Endodermal cell (in vitro differentiated cells): ENCODE measurements around the gene ATP6AP1. TPM values are rescaled to one million over a fixed set of nuclear protein-coding genes. Genes with fewer than 3 reads are reported as not detected.

Experiments used
- DNase-seq: peaks from one replicate; pipeline ENCODE4 v3.0.0-alpha.2; 2017
- H3K27ac ChIP-seq: 2 replicates; pipeline ENCODE4 v1.5.1; 2013; ENCODE audit warnings: mild to moderate bottlenecking, low read depth, low read length, moderate library complexity
- H3K27me3 ChIP-seq: 2 replicates; pipeline ENCODE4 v1.6.1; 2013; ENCODE audit warnings: mild to moderate bottlenecking, low read length, moderate library complexity; ENCODE audit not compliant: insufficient read depth, control insufficient read depth, poor library complexity, severe bottlenecking
- H3K36me3 ChIP-seq: 2 replicates; pipeline ENCODE4 v1.7.0; 2013; ENCODE audit warnings: mild to moderate bottlenecking, low read length, moderate library complexity; ENCODE audit not compliant: control insufficient read depth, insufficient read depth
- H3K4me1 ChIP-seq: one replicate; pipeline ENCODE4 v1.7.0; 2013; ENCODE audit warnings: low read length; ENCODE audit not compliant: control insufficient read depth, insufficient read depth
- H3K4me3 ChIP-seq: 2 replicates; pipeline ENCODE4 v1.5.1; 2013; ENCODE audit warnings: mild to moderate bottlenecking, low read length, moderate library complexity
- H3K9ac ChIP-seq: 2 replicates; pipeline ENCODE4 v1.6.1; 2013; ENCODE audit warnings: mild to moderate bottlenecking, low read length, moderate library complexity; ENCODE audit not compliant: poor library complexity, severe bottlenecking; ENCODE audit errors: extremely low read depth
- H3K9me3 ChIP-seq: 2 replicates; pipeline ENCODE4 v1.6.1; 2013; ENCODE audit warnings: mild to moderate bottlenecking, low read length, moderate library complexity; ENCODE audit not compliant: control insufficient read depth
- H3K27ac Mint-ChIP-seq: 2 replicates; pipeline ENCODE4 v1.8.0; 2020; ENCODE audit warnings: mixed read lengths
- H3K27me3 Mint-ChIP-seq: 2 replicates; pipeline ENCODE4 v1.8.0; 2021; ENCODE audit warnings: mild to moderate bottlenecking, mixed read lengths; ENCODE audit not compliant: insufficient read depth
- H3K36me3 Mint-ChIP-seq: 2 replicates; pipeline ENCODE4 v1.8.0; 2020; ENCODE audit warnings: low read depth, mixed read lengths
- H3K4me1 Mint-ChIP-seq: 2 replicates; pipeline ENCODE4 v1.8.0; 2020; ENCODE audit warnings: mixed read lengths
- H3K4me3 Mint-ChIP-seq: 2 replicates; pipeline ENCODE4 v1.8.0; 2020; ENCODE audit warnings: mild to moderate bottlenecking, moderate library complexity, mixed read lengths
- H3K9me3 Mint-ChIP-seq: 2 replicates; pipeline ENCODE4 v1.8.0; 2020; ENCODE audit warnings: mild to moderate bottlenecking, mixed read lengths
- WGBS, 2 experiments: methylation state at CpG; one replicate each; pipeline versions ENCODE4 v1.1.5 to v1.1.7; 2013; ENCODE audit warnings: missing lambda C conversion rate in 2 of 2, mixed read lengths in 1 of 2; ENCODE audit not compliant: insufficient coverage in 1 of 2, insufficient read length in 1 of 2; 5-methylcytosine and 5-hydroxymethylcytosine counted together
- total RNA-seq, 2 donors: library from RNA; stranded (reverse); fragmentation: NEBNext Ultra II Directional in 1 of 2; extraction: Animal tissue kit (Norgen Biotek cat#: 25700) in 1 of 2; gene quantifications; 2 replicates in 1 of 2; 3 replicates in 1 of 2; pipeline ENCODE4 v1.2.1, GENCODE V29; 2021
- TF ChIP-seq, protein P1 (sequence below): fragments of 200-600 bp; sonication (generic); conservative IDR thresholded peaks from 2 replicates; pipeline ENCODE4 v1.5.0; 2021; ENCODE audit warnings: antibody characterized with exemption, mild to moderate bottlenecking

The ATP6AP1 gene
- total RNA-seq, 2 donors from 2014 or later: 61.6 to 66.8 TPM

DNA sequence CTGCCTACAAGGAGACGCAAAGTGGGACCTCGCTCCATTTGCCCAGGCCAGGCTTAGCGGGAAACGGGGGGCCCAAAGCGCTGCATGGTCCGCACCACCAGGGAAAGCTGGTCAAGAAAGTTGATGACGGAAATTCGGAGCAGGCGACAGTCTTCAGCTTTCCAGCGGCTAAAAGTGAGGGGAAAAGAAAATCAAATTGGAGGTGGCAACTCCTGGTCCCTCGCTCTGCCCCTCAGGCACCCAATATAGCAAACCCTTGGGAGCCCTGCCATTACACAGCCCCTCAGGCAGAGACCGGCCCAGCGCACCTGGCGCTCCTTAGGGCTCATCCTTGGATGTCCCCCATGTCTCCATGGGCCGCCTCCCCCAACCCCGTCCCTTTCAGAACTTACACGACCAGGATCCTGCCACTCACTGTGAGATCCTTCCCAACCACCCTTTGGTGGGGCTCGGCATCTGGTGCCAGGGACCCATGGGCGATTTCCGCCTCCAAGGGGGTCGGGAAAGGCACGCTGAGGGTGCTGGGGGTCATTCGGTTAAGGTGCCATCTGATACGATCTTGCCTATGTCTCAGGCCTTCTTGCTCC lies 49.5 kb downstream of the ATP6AP1 start:
- DNase-seq: no peak
- WGBS, 2 experiments: 66 to 92% methylated on average over 9 to 22 of the region's 24 CpGs
- Mint-ChIP-seq H3K27me3 (no peaks in the 10 kb centered on the region), H3K4me1 (no peaks in the 10 kb centered on the region), H3K36me3 (peaks cover 17% of the 10 kb centered on the region), H3K9me3 (peaks cover 66% of the 10 kb centered on the region), H3K4me3 (peak overlapping the region; percentile 71), H3K27ac (no peak overlapping the region)
- Histone ChIP-seq H3K4me1 (no peaks in the 10 kb centered on the region), H3K4me3 (peak overlapping the region; percentile 77), H3K36me3 (no peaks in the 10 kb centered on the region), H3K9me3 (no peaks in the 10 kb centered on the region), H3K27ac (no peak overlapping the region), H3K9ac (peak overlapping the region; percentile 25), H3K27me3 (no peaks in the 10 kb centered on the region)
- TF ChIP-seq, protein P1, sequence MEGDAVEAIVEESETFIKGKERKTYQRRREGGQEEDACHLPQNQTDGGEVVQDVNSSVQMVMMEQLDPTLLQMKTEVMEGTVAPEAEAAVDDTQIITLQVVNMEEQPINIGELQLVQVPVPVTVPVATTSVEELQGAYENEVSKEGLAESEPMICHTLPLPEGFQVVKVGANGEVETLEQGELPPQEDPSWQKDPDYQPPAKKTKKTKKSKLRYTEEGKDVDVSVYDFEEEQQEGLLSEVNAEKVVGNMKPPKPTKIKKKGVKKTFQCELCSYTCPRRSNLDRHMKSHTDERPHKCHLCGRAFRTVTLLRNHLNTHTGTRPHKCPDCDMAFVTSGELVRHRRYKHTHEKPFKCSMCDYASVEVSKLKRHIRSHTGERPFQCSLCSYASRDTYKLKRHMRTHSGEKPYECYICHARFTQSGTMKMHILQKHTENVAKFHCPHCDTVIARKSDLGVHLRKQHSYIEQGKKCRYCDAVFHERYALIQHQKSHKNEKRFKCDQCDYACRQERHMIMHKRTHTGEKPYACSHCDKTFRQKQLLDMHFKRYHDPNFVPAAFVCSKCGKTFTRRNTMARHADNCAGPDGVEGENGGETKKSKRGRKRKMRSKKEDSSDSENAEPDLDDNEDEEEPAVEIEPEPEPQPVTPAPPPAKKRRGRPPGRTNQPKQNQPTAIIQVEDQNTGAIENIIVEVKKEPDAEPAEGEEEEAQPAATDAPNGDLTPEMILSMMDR: no peak

DNA sequence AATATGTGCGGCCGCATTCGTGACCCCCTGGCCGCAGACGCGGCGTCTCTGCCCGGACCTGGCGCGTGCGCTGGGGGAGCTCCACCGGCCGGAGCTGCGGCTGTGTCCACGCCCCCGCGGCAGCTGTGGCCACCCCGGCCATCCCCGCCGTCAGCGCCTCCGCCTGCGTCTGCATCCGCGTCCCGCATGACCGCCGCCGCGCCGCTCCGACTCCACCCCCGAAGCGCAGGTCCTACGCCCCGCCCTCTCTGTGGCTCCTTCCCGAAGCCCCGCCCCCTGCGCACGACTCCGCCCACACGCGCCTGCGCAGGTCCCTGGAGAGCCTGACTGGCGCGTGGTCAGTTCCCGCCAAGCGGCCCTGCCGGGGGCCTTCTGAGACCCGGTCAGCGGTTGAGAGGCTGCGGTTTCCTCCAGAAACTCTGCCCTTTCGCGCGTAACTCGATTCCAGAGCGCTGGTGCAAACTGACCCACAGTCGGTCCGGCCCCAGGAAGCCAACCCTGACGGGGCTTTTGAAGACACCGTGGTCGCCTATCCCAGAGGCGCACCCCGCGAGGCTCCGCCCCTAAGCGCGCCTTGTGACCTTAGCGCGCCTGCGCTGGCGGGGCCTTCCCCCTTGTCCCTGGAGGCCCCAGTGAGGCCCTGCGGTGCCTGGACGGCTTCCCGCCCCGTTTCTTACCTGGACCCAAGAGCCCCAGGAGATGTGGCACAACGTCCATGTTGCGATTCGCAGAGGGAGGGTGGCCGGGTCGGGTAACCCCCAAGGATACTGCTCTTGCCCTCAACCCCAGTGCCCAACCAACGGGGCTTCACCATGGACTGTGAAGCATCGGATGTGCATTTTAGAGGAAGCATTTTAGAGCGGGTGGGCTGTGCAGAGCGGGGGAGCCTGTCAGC lies 50.5 kb downstream of the ATP6AP1 start, which contains the start of gene LAGE3:
Gene LAGE3 (minus strand): TSS at position 554 of the 895 bp plus-strand sequence. CDS start 366 bp downstream, at position 188.
- H3K4me3 Mint-ChIP-seq: peak within 1 kb of the TSS; percentile 71
- H3K27me3 Mint-ChIP-seq: no peaks in the 10 kb centered on the region
- H3K9me3 Mint-ChIP-seq: peaks cover 67% of the 10 kb centered on the region
- H3K27ac Mint-ChIP-seq: peak within 1 kb of the TSS; percentile 48
- H3K36me3 Mint-ChIP-seq: peaks cover 9% of the 10 kb centered on the region
- H3K4me3 ChIP-seq: peak within 1 kb of the TSS; percentile 77
- H3K9me3 ChIP-seq: no peaks in the 10 kb centered on the region
- H3K4me1 ChIP-seq: no peaks in the 10 kb centered on the region
- peak; percentile 96 for DNase-seq
- no peaks in the 10 kb centered on the region for H3K27me3 ChIP-seq
- H3K27ac ChIP-seq: no peak within 1 kb of the TSS
- H3K9ac ChIP-seq: peak within 1 kb of the TSS; percentile 25
- H3K36me3 ChIP-seq: no peaks in the 10 kb centered on the region
- whole genome bisulfite sequencing, 2 experiments: 8 to 52% methylated on average over 6 to 85 of the region's 85 CpGs
- H3K4me1 Mint-ChIP-seq: no peaks in the 10 kb centered on the region
- TF ChIP-seq, protein P1: no peak

DNA sequence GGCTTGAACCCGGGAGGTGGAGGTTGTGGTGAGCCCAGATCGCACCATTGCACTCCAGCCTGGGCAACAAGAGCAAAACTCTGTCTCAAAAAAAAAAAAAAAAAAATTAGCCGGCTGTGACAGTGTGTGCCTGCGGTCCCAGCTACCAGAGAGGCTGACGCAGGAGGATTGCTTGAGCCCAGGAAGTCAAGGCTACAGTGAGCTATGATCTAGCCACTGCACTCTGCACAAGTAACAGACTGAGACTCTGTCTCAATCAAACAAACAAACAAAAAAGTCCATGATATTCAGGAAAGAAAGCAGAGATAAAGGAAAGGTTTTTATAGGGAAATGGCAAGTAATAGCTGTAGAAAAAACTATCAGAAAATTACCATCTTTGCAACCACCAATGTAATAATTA lies 52.7 kb downstream of the ATP6AP1 start:
- Mint-ChIP-seq H3K27me3 (no peaks in the 10 kb centered on the region), H3K36me3 (no peaks in the 10 kb centered on the region), H3K4me1 (no peaks in the 10 kb centered on the region), H3K9me3 (peaks cover 71% of the 10 kb centered on the region), H3K27ac (no peak overlapping the region), H3K4me3 (no peak overlapping the region)
- no peak overlapping the region for H3K27ac ChIP-seq
- H3K9ac ChIP-seq: no peak overlapping the region
- H3K27me3 ChIP-seq: no peaks in the 10 kb centered on the region
- TF ChIP-seq, protein P1: no peak
- no peak overlapping the region for H3K4me3 ChIP-seq
- peaks cover 4% of the 10 kb centered on the region for H3K36me3 ChIP-seq
- no peaks in the 10 kb centered on the region for H3K4me1 ChIP-seq
- no peaks in the 10 kb centered on the region for H3K9me3 ChIP-seq
- WGBS, 2 experiments: 94% methylated on average over 4 of the region's 5 CpGs; no CpG with 5 or more reads in 1 of the 2 experiments
- no peak for DNase-seq
